ENCODE measurements around the gene KCTD20.

DNA sequence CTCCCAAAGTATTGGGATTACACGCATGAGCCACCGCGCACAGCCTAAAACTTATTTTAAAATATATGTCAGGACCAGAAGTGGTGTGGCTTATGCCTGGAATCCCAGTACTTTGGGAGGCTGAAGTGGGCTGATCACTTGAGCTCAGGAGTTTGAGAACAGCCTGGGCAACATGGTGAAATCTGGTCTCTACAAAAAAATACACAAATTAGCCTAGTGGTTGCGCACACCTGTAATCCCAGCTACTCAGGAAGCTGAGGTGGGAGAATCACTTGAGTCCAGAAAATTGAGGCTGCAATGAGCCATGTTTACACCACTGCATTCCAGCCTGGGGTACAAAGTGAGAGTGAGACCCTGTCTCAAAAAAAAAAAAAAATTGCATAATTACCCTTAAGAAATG lies 13.9 kb upstream of the KCTD20 start:
- TF ChIP-seq, protein P1, sequence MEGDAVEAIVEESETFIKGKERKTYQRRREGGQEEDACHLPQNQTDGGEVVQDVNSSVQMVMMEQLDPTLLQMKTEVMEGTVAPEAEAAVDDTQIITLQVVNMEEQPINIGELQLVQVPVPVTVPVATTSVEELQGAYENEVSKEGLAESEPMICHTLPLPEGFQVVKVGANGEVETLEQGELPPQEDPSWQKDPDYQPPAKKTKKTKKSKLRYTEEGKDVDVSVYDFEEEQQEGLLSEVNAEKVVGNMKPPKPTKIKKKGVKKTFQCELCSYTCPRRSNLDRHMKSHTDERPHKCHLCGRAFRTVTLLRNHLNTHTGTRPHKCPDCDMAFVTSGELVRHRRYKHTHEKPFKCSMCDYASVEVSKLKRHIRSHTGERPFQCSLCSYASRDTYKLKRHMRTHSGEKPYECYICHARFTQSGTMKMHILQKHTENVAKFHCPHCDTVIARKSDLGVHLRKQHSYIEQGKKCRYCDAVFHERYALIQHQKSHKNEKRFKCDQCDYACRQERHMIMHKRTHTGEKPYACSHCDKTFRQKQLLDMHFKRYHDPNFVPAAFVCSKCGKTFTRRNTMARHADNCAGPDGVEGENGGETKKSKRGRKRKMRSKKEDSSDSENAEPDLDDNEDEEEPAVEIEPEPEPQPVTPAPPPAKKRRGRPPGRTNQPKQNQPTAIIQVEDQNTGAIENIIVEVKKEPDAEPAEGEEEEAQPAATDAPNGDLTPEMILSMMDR (IDR thresholded peaks at IDR 0.05): peak in 4 of 6 experiments; percentile 7 to 63 (median 50)
- no peak for TF ChIP-seq POLR2A (IDR thresholded peaks at IDR 0.05)
